Measurements from ENCODE around the gene CIITA.

CIITA gene

GRCh38 chr16:10856042-10856441 is 21.0 kb upstream of the CIITA start:
- Histone ChIP-seq H3F3A (ENCODE audit: control insufficient read depth, insufficient read depth) (no peaks in the 10 kb centered on the region), H3K4me3 (ENCODE audit: low read length) (no peak overlapping the region), H3K4me2 (ENCODE audit: low read length) (no peak overlapping the region), H3K79me2 (ENCODE audit: control insufficient read depth, low read length) (no peaks in the 10 kb centered on the region), H3K4me1 (ENCODE audit: control insufficient read depth, low read length) (peaks cover 11% of the 10 kb centered on the region), H4K20me1 (ENCODE audit: control insufficient read depth, insufficient read depth, low read depth, low read length) (no peaks in the 10 kb centered on the region), H3K9me2 (replicated peaks; ENCODE audit: control insufficient read depth, low read length) (no peaks in the 10 kb centered on the region), H3K27me3 (ENCODE audit: control insufficient read depth, low read length) (no peaks in the 10 kb centered on the region), H3K36me3 (ENCODE audit: control insufficient read depth, low read length) (no peaks in the 10 kb centered on the region; the same call in 1 of the 2 replicates), H3K27ac (ENCODE audit: low read depth, low read length) (no peak overlapping the region), H3K9me3 (ENCODE audit: control insufficient read depth, insufficient read depth, low read length) (0 out of 2 replicates have a peak, but pooled peaks cover 2% of the 10 kb centered on the region)
- TF ChIP-seq CTCF (IDR thresholded peaks at IDR 0.05; ENCODE audit: low read depth, low read length, poor library complexity, severe bottlenecking) (no peak), EZH2phosphoT487 (IDR thresholded peaks at IDR 0.05; ENCODE audit: borderline replicate concordance, low read length) (no peak)

- TF ChIP-seq EZH2phosphoT487 (IDR thresholded peaks at IDR 0.05; ENCODE audit: borderline replicate concordance, low read length): no peak
- Histone ChIP-seq H3K9me2 (replicated peaks; ENCODE audit: control insufficient read depth, low read length) (no peaks in the 10 kb centered on the region), H3K27me3 (ENCODE audit: control insufficient read depth, low read length) (no peaks in the 10 kb centered on the region), H3F3A (ENCODE audit: control insufficient read depth, insufficient read depth) (peaks cover 2% of the 10 kb centered on the region; the same call in 1 of the 2 replicates), H4K20me1 (ENCODE audit: control insufficient read depth, insufficient read depth, low read depth, low read length) (no peaks in the 10 kb centered on the region), H3K4me3 (ENCODE audit: low read length) (no peak overlapping the region), H3K36me3 (ENCODE audit: control insufficient read depth, low read length) (no peaks in the 10 kb centered on the region; the same call in 1 of the 2 replicates), H3K79me2 (ENCODE audit: control insufficient read depth, low read length) (no peaks in the 10 kb centered on the region), H3K9me3 (ENCODE audit: control insufficient read depth, insufficient read depth, low read length) (0 out of 2 replicates have a peak, but pooled peaks cover 2% of the 10 kb centered on the region), H3K4me1 (ENCODE audit: control insufficient read depth, low read length) (peaks cover 1% of the 10 kb centered on the region), H3K4me2 (ENCODE audit: low read length) (no peak overlapping the region), H3K27ac (ENCODE audit: low read depth, low read length) (no peak overlapping the region)
Measured at GRCh38 chr16:10858203-10858602, 18.8 kb upstream of the CIITA start.

- Histone ChIP-seq H4K20me1 (ENCODE audit: control insufficient read depth, insufficient read depth, low read depth, low read length) (no peaks in the 10 kb centered on the region), H3K4me2 (ENCODE audit: low read length) (no peak overlapping the region), H3K9me2 (replicated peaks; ENCODE audit: control insufficient read depth, low read length) (no peaks in the 10 kb centered on the region), H3F3A (ENCODE audit: control insufficient read depth, insufficient read depth) (peaks cover 2% of the 10 kb centered on the region; the same call in 1 of the 2 replicates), H3K27me3 (ENCODE audit: control insufficient read depth, low read length) (no peaks in the 10 kb centered on the region), H3K36me3 (ENCODE audit: control insufficient read depth, low read length) (no peaks in the 10 kb centered on the region; the same call in 1 of the 2 replicates), H3K4me1 (ENCODE audit: control insufficient read depth, low read length) (peaks cover 5% of the 10 kb centered on the region), H3K27ac (ENCODE audit: low read depth, low read length) (no peak overlapping the region), H3K9me3 (ENCODE audit: control insufficient read depth, insufficient read depth, low read length) (0 out of 2 replicates have a peak, but pooled peaks cover 2% of the 10 kb centered on the region), H3K4me3 (ENCODE audit: low read length) (no peak overlapping the region), H3K79me2 (ENCODE audit: control insufficient read depth, low read length) (no peaks in the 10 kb centered on the region)
- no peak for TF ChIP-seq CTCF (IDR thresholded peaks at IDR 0.05; ENCODE audit: low read depth, low read length, poor library complexity, severe bottlenecking)
- no peak for TF ChIP-seq EZH2phosphoT487 (IDR thresholded peaks at IDR 0.05; ENCODE audit: borderline replicate concordance, low read length)
Measured at GRCh38 chr16:10859020-10859419, 18.0 kb upstream of the CIITA start.

- no peaks in the 10 kb centered on the region; the same call in 1 of the 2 replicates for H3K36me3 ChIP-seq (ENCODE audit: control insufficient read depth, low read length)
- no peaks in the 10 kb centered on the region for H3K79me2 ChIP-seq (ENCODE audit: control insufficient read depth, low read length)
- peaks cover 2% of the 10 kb centered on the region; the same call in 1 of the 2 replicates for H3F3A ChIP-seq (ENCODE audit: control insufficient read depth, insufficient read depth)
- H3K27ac ChIP-seq (ENCODE audit: low read depth, low read length): no peak overlapping the region
- TF ChIP-seq EZH2phosphoT487 (IDR thresholded peaks at IDR 0.05; ENCODE audit: borderline replicate concordance, low read length) (no peak), CTCF (IDR thresholded peaks at IDR 0.05; ENCODE audit: low read depth, low read length, poor library complexity, severe bottlenecking) (no peak)
- 0 out of 2 replicates have a peak, but pooled peaks cover 2% of the 10 kb centered on the region for H3K9me3 ChIP-seq (ENCODE audit: control insufficient read depth, insufficient read depth, low read length)
- H3K4me1 ChIP-seq (ENCODE audit: control insufficient read depth, low read length): peaks cover 8% of the 10 kb centered on the region
- H3K4me2 ChIP-seq (ENCODE audit: low read length): no peak overlapping the region
- H3K27me3 ChIP-seq (ENCODE audit: control insufficient read depth, low read length): no peaks in the 10 kb centered on the region
- H3K9me2 ChIP-seq (replicated peaks; ENCODE audit: control insufficient read depth, low read length): no peaks in the 10 kb centered on the region
- no peaks in the 10 kb centered on the region for H4K20me1 ChIP-seq (ENCODE audit: control insufficient read depth, insufficient read depth, low read depth, low read length)
- no peak overlapping the region for H3K4me3 ChIP-seq (ENCODE audit: low read length)
Measured at GRCh38 chr16:10859658-10860057, 17.3 kb upstream of the CIITA start.

All from DOHH2 (cell line).